Measurements from ENCODE around the gene LNX2.

LNX2 gene

GRCh38 chr13:27605099-27605498 lies 15.2 kb downstream of the LNX2 start:
- DNase-seq = no peak

GRCh38 chr13:27601803-27602202 lies 18.5 kb downstream of the LNX2 start:
- no peak for DNase-seq

GRCh38 chr13:27601208-27601607 lies 19.1 kb downstream of the LNX2 start:
- no peak for DNase-seq

GRCh38 chr13:27600711-27601110 lies 19.6 kb downstream of the LNX2 start:
- DNase-seq = no peak

GRCh38 chr13:27599845-27600553 lies 20.3 kb downstream of the LNX2 start:
- no peak for DNase-seq

GRCh38 chr13:27599096-27599495 lies 21.2 kb downstream of the LNX2 start:
- DNase-seq = no peak

GRCh38 chr13:27595055-27595811 lies 25.1 kb downstream of the LNX2 start:
- no peak for DNase-seq

GRCh38 chr13:27593267-27593666 lies 27.1 kb downstream of the LNX2 start:
- DNase-seq = no peak

- DNase-seq = no peak
Measured at GRCh38 chr13:27592865-27593264, 27.5 kb downstream of the LNX2 start.

- DNase-seq = no peak
Measured at GRCh38 chr13:27588405-27588804, 31.9 kb downstream of the LNX2 start.

GRCh38 chr13:27587095-27587746 lies 33.1 kb downstream of the LNX2 start:
- no peak for DNase-seq

- peak; percentile 27 for DNase-seq
Measured at GRCh38 chr13:27583645-27584044, 36.7 kb downstream of the LNX2 start.

GRCh38 chr13:27578121-27579030 lies 42.0 kb downstream of the LNX2 start:
- DNase-seq = no peak

- no peak for DNase-seq
Measured at GRCh38 chr13:27574661-27575060, 45.7 kb downstream of the LNX2 start.

GRCh38 chr13:27573265-27573664 lies 47.1 kb downstream of the LNX2 start:
- no peak for DNase-seq

- DNase-seq = peak; percentile 84
Measured at GRCh38 chr13:27572234-27572901, 48.0 kb downstream of the LNX2 start.

GRCh38 chr13:27570906-27571305 lies 49.4 kb downstream of the LNX2 start:
- DNase-seq = no peak

GRCh38 chr13:27569405-27569804 lies 50.9 kb downstream of the LNX2 start:
- DNase-seq = no peak

- no peak for DNase-seq
Measured at GRCh38 chr13:27565818-27566217, 54.5 kb downstream of the LNX2 start.

GRCh38 chr13:27562457-27562856 lies 57.9 kb downstream of the LNX2 start:
- no peak for DNase-seq

- no peak for DNase-seq
Measured at GRCh38 chr13:27559719-27560118, 60.6 kb downstream of the LNX2 start.

GRCh38 chr13:27556109-27556508 lies 64.2 kb downstream of the LNX2 start:
- no peak for DNase-seq
